Fibroblast of skin of left quadriceps (primary cell): ENCODE results near the gene OR2A1.
"Not testable (repeated sequence)": the region's sequence is repeated elsewhere in the genome, so short reads cannot be mapped to it uniquely, and the experiment has no call there.

Source experiments
- DNase-seq, 2 experiments: peaks; one replicate each; pipeline ENCODE4 v3.0.0-alpha.2; 2013; ENCODE audit warnings: low read depth in 2 of 2

Gene OR2A1

DNA sequence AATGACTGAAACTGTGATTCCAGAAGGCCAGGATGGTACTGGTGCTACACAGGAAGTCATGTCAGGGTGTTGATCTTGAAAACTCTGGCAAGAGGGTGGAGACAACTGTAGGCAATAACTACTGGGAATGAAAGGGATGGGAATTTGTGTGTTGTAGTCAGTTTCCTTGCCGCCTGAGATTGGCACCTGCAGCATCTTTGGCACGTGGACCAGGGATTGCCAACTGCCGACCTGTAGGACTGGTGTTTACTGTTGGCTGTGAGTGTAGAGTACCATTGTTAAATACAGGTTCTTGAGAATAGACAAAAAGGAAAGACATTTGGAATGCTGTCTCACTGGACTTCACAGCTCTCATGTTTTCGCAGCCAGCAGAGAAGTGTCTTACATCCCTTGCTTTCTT, 11.1 kb downstream of the OR2A1 start:
- not testable (repeated sequence) for DNase-seq

DNA sequence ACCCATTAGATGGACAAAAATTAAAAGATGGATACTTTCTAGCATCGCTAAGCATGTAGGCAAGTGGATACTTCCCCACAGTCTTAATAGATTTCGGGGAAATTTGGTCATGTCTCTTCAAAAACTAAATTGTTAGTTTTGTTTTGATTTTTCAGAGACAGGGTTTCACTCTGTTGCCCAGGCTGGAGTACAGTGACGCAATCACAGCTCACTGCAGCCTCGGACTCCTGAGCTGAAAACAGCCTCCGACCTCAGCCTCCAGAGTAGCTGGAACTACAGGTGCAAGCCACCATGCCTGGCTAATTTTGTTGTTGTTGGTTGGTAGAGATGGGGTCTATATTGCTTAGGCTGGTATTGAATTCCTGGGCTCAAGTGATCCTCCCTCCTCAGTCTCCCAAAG, 13.6 kb downstream of the OR2A1 start:
- not testable (repeated sequence) for DNase-seq

GRCh38 chr7:144330044-144330443, 17.8 kb downstream of the OR2A1 start:
- DNase-seq = not testable (repeated sequence)

- DNase-seq = not testable (repeated sequence)
These were observed 19.2 kb downstream of the OR2A1 start for GRCh38 chr7:144331221-144331995.

DNA sequence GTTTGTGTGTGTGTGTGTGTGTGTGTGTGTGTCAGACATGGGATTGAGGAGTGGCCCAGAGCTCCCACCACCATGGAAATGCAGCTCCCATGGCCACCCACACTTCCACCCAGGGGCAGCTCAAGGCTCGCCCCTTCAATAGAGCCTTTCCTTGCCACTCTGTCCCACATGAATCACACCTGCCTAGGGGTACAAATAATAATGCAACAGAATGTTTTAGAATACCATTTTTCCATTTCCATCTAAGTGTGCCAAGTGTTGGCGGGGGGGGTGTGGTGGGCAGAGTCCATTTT, 19.7 kb downstream of the OR2A1 start:
- not testable (repeated sequence) for DNase-seq

GRCh38 chr7:144348625-144349024, 36.4 kb downstream of the OR2A1 start:
- not testable (repeated sequence) for DNase-seq

DNA sequence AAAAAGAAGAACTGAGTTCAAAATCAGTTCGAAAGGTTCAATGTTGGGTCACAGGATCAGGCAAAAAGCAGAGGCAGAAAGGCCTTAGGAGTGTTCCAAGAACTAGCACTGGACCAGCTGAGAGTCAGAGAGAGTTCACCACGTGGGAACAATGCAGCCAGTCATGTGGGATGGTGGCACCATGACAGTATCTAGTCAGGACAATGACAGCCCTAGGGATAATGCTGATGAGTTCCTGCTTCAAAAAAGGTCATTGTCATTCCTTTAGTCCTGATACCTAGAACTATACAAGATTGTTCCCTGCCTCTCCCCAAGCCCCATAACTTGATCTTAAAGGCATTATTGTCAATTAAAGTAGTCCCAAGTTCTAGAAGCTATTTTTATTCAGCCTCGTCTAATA, 39.4 kb downstream of the OR2A1 start:
- not testable (repeated sequence) for DNase-seq

GRCh38 chr7:144355176-144355822, 43.1 kb downstream of the OR2A1 start, which contains the start of gene ARHGEF5:
Gene ARHGEF5 (plus strand): TSS chr7:144355402. CDS start chr7:144362670, 7,268 bp downstream.
- not testable (repeated sequence) for DNase-seq

- not testable (repeated sequence) for DNase-seq
These were observed 44.0 kb downstream of the OR2A1 start for GRCh38 chr7:144356185-144356584.

GRCh38 chr7:144356860-144357259, 44.6 kb downstream of the OR2A1 start:
- DNase-seq = not testable (repeated sequence)

DNA sequence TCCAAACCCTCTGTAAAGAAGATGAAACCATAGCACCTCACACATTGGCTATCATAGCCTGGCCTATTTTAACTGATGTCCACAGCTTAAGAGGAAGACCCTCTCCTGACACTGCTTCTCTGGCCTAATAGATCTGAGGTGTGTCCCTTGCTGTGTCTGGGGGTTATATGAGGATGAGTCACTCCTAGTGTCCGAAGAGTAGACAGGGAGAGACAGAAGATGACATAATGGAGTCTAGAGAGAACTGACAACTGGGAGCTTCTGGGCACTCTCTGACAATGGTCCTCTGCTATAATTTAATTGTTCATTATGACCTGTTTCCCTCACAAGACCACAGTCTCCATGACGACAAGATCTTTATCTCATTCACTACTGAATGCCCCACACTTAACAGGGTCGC, 49.8 kb downstream of the OR2A1 start:
- DNase-seq = not testable (repeated sequence)

- DNase-seq = not testable (repeated sequence)
These were observed 53.3 kb downstream of the OR2A1 start for GRCh38 chr7:144365523-144365922.

- DNase-seq = not testable (repeated sequence)
These were observed 55.0 kb downstream of the OR2A1 start for GRCh38 chr7:144367250-144367649.

DNA sequence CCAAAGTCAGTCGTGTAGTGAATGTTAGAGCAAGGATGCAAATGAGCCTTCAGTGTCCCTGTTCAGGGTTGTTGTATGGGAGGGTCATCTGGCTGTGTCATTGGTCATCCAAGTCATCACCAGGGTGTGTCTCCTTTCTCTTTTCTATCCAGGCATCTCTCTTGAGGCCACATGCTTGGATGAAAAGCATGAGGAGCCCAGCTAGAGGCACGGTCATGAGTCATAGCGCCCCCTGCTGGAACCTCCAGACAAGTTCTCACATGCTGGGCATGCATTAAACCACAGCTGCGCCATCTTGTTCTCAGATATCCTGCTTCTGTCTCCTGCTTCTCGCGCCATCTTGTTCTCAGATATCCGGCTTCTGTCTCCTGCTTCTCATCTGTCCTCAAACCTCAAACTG, 57.0 kb downstream of the OR2A1 start:
- not testable (repeated sequence) for DNase-seq
